Body of pancreas (tissue), 4 donors: ENCODE measurements around the gene CLEC2A.

ENCODE experiments used
- POLR2A ChIP-seq, 3 donors: fragments of 450-650 bp; IDR thresholded peaks; one replicate each; pipeline ENCODE4 v1.6.1; 2016; ENCODE audit warnings: antibody characterized with exemption in 3 of 3, mild to moderate bottlenecking in 2 of 3
- TF ChIP-seq, protein P1 (sequence below), 7 experiments: fragments of 450-650 bp in 4 of 7; fragments of 200-600 bp in 3 of 7; sonication (generic) in 3 of 7; IDR thresholded peaks; one replicate each; pipeline ENCODE4 v1.5.1; 2016 to 2019; ENCODE audit warnings: antibody characterized with exemption in 7 of 7

DNA sequence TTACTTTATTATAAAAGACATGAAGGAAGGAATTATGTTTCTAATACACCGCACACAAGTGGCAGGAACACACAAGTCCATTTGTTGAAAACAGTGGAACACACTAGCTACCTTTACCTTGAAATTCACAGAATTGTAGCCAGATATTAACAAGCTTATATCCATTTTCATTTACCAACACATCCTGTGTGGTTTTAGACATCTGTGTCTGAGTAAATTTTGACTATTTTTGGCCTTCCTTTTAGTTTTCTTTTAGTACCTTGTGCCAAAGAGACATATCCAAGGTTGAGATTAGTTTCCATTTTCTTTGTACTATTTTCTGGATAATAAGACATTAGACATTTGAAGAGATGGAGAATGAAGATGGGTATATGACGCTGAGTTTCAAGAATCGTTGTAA is 50.9 kb downstream of the CLEC2A start, which contains the start of gene KLRF2:
- TF ChIP-seq, protein P1, sequence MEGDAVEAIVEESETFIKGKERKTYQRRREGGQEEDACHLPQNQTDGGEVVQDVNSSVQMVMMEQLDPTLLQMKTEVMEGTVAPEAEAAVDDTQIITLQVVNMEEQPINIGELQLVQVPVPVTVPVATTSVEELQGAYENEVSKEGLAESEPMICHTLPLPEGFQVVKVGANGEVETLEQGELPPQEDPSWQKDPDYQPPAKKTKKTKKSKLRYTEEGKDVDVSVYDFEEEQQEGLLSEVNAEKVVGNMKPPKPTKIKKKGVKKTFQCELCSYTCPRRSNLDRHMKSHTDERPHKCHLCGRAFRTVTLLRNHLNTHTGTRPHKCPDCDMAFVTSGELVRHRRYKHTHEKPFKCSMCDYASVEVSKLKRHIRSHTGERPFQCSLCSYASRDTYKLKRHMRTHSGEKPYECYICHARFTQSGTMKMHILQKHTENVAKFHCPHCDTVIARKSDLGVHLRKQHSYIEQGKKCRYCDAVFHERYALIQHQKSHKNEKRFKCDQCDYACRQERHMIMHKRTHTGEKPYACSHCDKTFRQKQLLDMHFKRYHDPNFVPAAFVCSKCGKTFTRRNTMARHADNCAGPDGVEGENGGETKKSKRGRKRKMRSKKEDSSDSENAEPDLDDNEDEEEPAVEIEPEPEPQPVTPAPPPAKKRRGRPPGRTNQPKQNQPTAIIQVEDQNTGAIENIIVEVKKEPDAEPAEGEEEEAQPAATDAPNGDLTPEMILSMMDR (IDR thresholded peaks at IDR 0.05): no peak
- no peak for TF ChIP-seq POLR2A (IDR thresholded peaks at IDR 0.05)
